RWPE2 (cell line): ENCODE measurements around the gene MPZL1.

Experiments used
- ATAC-seq: fragments of 200-7000 bp; cut with Tn5 transposase; 3 replicates; pipeline ENCODE4 v1.9.1; 2021; ENCODE audit warnings: low read depth
- DNase-seq: peaks from one replicate; pipeline ENCODE4 v3.0.0-alpha.2; 2020; ENCODE audit warnings: low spot score
- H3K27ac ChIP-seq: fragments of 450-650 bp; 2 replicates; pipeline ENCODE4 v1.5.1; 2017; ENCODE audit warnings: mild to moderate bottlenecking; ENCODE audit not compliant: poor library complexity, severe bottlenecking
- H3K27me3 ChIP-seq: fragments of 250-450 bp; sonication (Bioruptor Pico); 2 replicates; pipeline ENCODE4 v1.5.1; 2021; ENCODE audit warnings: mild to moderate bottlenecking, moderate library complexity; ENCODE audit not compliant: insufficient read depth, poor library complexity, severe bottlenecking
- H3K36me3 ChIP-seq: fragments of 250-450 bp; sonication (Bioruptor Pico); 2 replicates; pipeline ENCODE4 v1.5.1; 2020; ENCODE audit warnings: low read depth, mild to moderate bottlenecking, moderate library complexity
- H3K4me1 ChIP-seq: fragments of 250-450 bp; sonication (Bioruptor Pico); 2 replicates; pipeline ENCODE4 v1.5.1; 2021; ENCODE audit warnings: mild to moderate bottlenecking, moderate library complexity; ENCODE audit not compliant: insufficient read depth, poor library complexity, severe bottlenecking
- H3K4me3 ChIP-seq: fragments of 250-450 bp; sonication (Bioruptor Pico); 2 replicates; pipeline ENCODE4 v1.5.1; 2021; ENCODE audit warnings: mild to moderate bottlenecking, moderate library complexity; ENCODE audit not compliant: severe bottlenecking
- H3K9me3 ChIP-seq: fragments of 250-450 bp; sonication (Bioruptor Pico); 2 replicates; pipeline ENCODE4 v1.5.1; 2021; ENCODE audit warnings: mild to moderate bottlenecking, moderate library complexity; ENCODE audit not compliant: severe bottlenecking
- CTCF ChIP-seq: fragments of 450-650 bp; IDR thresholded peaks from one replicate; pipeline ENCODE4 v1.5.1; 2017; ENCODE audit warnings: mild to moderate bottlenecking, moderate library complexity; ENCODE audit not compliant: poor library complexity, severe bottlenecking

MPZL1 gene

GRCh38 chr1:167833904-167834303 is 112.1 kb downstream of the MPZL1 start:
- no peak overlapping the region for H3K4me3 ChIP-seq

GRCh38 chr1:167836197-167836596 is 114.4 kb downstream of the MPZL1 start:
- no peak for DNase-seq
- no peaks in the 10 kb centered on the region for H3K4me1 ChIP-seq
- H3K27ac ChIP-seq = no peak overlapping the region
- no peaks in the 10 kb centered on the region for H3K9me3 ChIP-seq
- ATAC-seq = no peak
- no peak for TF ChIP-seq CTCF
- H3K4me3 ChIP-seq = no peak overlapping the region
- H3K36me3 ChIP-seq = no peaks in the 10 kb centered on the region
- no peaks in the 10 kb centered on the region for H3K27me3 ChIP-seq

More at GRCh38 chr1:167833904-167834303, 112.1 kb downstream of the MPZL1 start:
- no peak for DNase-seq
- Histone ChIP-seq H3K27me3 (no peaks in the 10 kb centered on the region), H3K36me3 (no peaks in the 10 kb centered on the region), H3K4me1 (no peaks in the 10 kb centered on the region), H3K9me3 (no peaks in the 10 kb centered on the region), H3K27ac (no peak overlapping the region)
- no peak for ATAC-seq
- no peak for TF ChIP-seq CTCF

GRCh38 chr1:167837326-167837725 is 115.5 kb downstream of the MPZL1 start:
- Histone ChIP-seq H3K9me3 (no peaks in the 10 kb centered on the region), H3K4me1 (no peaks in the 10 kb centered on the region), H3K36me3 (no peaks in the 10 kb centered on the region), H3K27me3 (no peaks in the 10 kb centered on the region), H3K4me3 (no peak overlapping the region), H3K27ac (no peak overlapping the region)
- DNase-seq (no peak), ATAC-seq (no peak)
- TF ChIP-seq CTCF = no peak

- Histone ChIP-seq H3K4me1 (no peaks in the 10 kb centered on the region), H3K36me3 (no peaks in the 10 kb centered on the region), H3K9me3 (no peaks in the 10 kb centered on the region), H3K27ac (no peak overlapping the region), H3K4me3 (no peak overlapping the region), H3K27me3 (no peaks in the 10 kb centered on the region)
- no peak for DNase-seq
- no peak for ATAC-seq
- TF ChIP-seq CTCF = no peak
These were observed 117.2 kb downstream of the MPZL1 start for GRCh38 chr1:167839009-167839408.
